ENCODE data around the gene CCDC33.

Gene CCDC33

GRCh38 chr15:74384566-74384880, 148.4 kb downstream of the CCDC33 start:
- H3K4me1 ChIP-seq (ENCODE audit: control insufficient read depth, low read depth, low read length): peaks cover 7% of the 10 kb centered on the region
- H4K5ac ChIP-seq (ENCODE audit: low read length): no peak overlapping the region
- no peak overlapping the region for H2BK120ac ChIP-seq (ENCODE audit: low read depth, low read length)
- H3K36me3 ChIP-seq (ENCODE audit: control insufficient read depth, insufficient read depth, low read length): no peaks in the 10 kb centered on the region
- H3K4me2 ChIP-seq (ENCODE audit: low read length): no peak overlapping the region
- no peak overlapping the region for H3K27ac ChIP-seq (ENCODE audit: low read depth, low read length)
- H3K18ac ChIP-seq (ENCODE audit: low read length): no peak overlapping the region
- no peak overlapping the region for H3K56ac ChIP-seq (ENCODE audit: low read length)
- WGBS (ENCODE audit: extremely low coverage, insufficient coverage, low lambda C conversion rate): no CpG with 5 or more reads among the region's 3 CpGs
- H3K27me3 ChIP-seq (ENCODE audit: insufficient read depth, low read length, poor library complexity): no peaks in the 10 kb centered on the region
- H3K23ac ChIP-seq (ENCODE audit: low read length): no peak overlapping the region
- no peak overlapping the region for H2BK5ac ChIP-seq (ENCODE audit: low read length)
- H3K4me3 ChIP-seq (ENCODE audit: low read length): no peak overlapping the region
- no peak overlapping the region for H3K4ac ChIP-seq (ENCODE audit: low read depth, low read length)
- H2AK5ac ChIP-seq (ENCODE audit: low read length): no peak overlapping the region
- no peaks in the 10 kb centered on the region for H3K79me1 ChIP-seq (ENCODE audit: low read length)
- no peak overlapping the region for H2BK15ac ChIP-seq (replicated peaks; ENCODE audit: low read depth)
- no peak overlapping the region for H4K8ac ChIP-seq (ENCODE audit: low read depth, low read length)
- no peak overlapping the region for H3K9ac ChIP-seq (ENCODE audit: low read length)
- no peak for DNase-seq
- H3K79me2 ChIP-seq (ENCODE audit: control insufficient read depth, insufficient read depth, low read length): no peaks in the 10 kb centered on the region

- Histone ChIP-seq H3K9ac (ENCODE audit: low read length) (no peak overlapping the region), H2BK5ac (ENCODE audit: low read length) (no peak overlapping the region), H3K36me3 (ENCODE audit: control insufficient read depth, insufficient read depth, low read length) (no peaks in the 10 kb centered on the region), H3K4me3 (ENCODE audit: low read length) (no peak overlapping the region), H3K27me3 (ENCODE audit: insufficient read depth, low read length, poor library complexity) (no peaks in the 10 kb centered on the region), H3K4ac (ENCODE audit: low read depth, low read length) (no peak overlapping the region), H4K5ac (ENCODE audit: low read length) (no peak overlapping the region), H3K27ac (ENCODE audit: low read depth, low read length) (no peak overlapping the region), H3K79me1 (ENCODE audit: low read length) (no peaks in the 10 kb centered on the region), H3K4me2 (ENCODE audit: low read length) (no peak overlapping the region), H3K56ac (ENCODE audit: low read length) (peak overlapping the region; percentile 46), H2BK15ac (replicated peaks; ENCODE audit: low read depth) (no peak overlapping the region), H3K4me1 (ENCODE audit: control insufficient read depth, low read depth, low read length) (peaks cover 10% of the 10 kb centered on the region), H3K79me2 (ENCODE audit: control insufficient read depth, insufficient read depth, low read length) (no peaks in the 10 kb centered on the region), H2BK120ac (ENCODE audit: low read depth, low read length) (no peak overlapping the region), H3K23ac (ENCODE audit: low read length) (no peak overlapping the region), H3K18ac (ENCODE audit: low read length) (no peak overlapping the region), H2AK5ac (ENCODE audit: low read length) (no peak overlapping the region), H4K8ac (ENCODE audit: low read depth, low read length) (no peak overlapping the region)
- whole genome bisulfite sequencing (ENCODE audit: extremely low coverage, insufficient coverage, low lambda C conversion rate): no CpG with 5 or more reads among the region's 8 CpGs
- DNase-seq: peak; percentile 32
Measured at GRCh38 chr15:74384881-74385643, 148.9 kb downstream of the CCDC33 start.

- Histone ChIP-seq H2BK5ac (ENCODE audit: low read length) (no peak overlapping the region), H3K56ac (ENCODE audit: low read length) (peak overlapping the region; percentile 46), H2AK5ac (ENCODE audit: low read length) (no peak overlapping the region), H3K4me3 (ENCODE audit: low read length) (no peak overlapping the region), H3K4ac (ENCODE audit: low read depth, low read length) (no peak overlapping the region), H3K79me1 (ENCODE audit: low read length) (no peaks in the 10 kb centered on the region), H4K5ac (ENCODE audit: low read length) (no peak overlapping the region), H2BK120ac (ENCODE audit: low read depth, low read length) (no peak overlapping the region), H3K79me2 (ENCODE audit: control insufficient read depth, insufficient read depth, low read length) (no peaks in the 10 kb centered on the region), H3K18ac (ENCODE audit: low read length) (no peak overlapping the region), H3K27me3 (ENCODE audit: insufficient read depth, low read length, poor library complexity) (no peaks in the 10 kb centered on the region), H3K4me1 (ENCODE audit: control insufficient read depth, low read depth, low read length) (peaks cover 10% of the 10 kb centered on the region), H3K4me2 (ENCODE audit: low read length) (no peak overlapping the region), H3K27ac (ENCODE audit: low read depth, low read length) (no peak overlapping the region), H4K8ac (ENCODE audit: low read depth, low read length) (no peak overlapping the region), H2BK15ac (replicated peaks; ENCODE audit: low read depth) (no peak overlapping the region), H3K23ac (ENCODE audit: low read length) (no peak overlapping the region), H3K36me3 (ENCODE audit: control insufficient read depth, insufficient read depth, low read length) (no peaks in the 10 kb centered on the region), H3K9ac (ENCODE audit: low read length) (no peak overlapping the region)
- no peak for DNase-seq
- WGBS (ENCODE audit: extremely low coverage, insufficient coverage, low lambda C conversion rate): no CpG with 5 or more reads among the region's 6 CpGs
Measured at GRCh38 chr15:74385733-74386132, 149.6 kb downstream of the CCDC33 start.
